Measurements from ENCODE around the gene CRELD2. TPM values are rescaled to one million over a fixed set of nuclear protein-coding genes. Genes with fewer than 3 reads are reported as not detected.
A peak's percentile ranks its signal among the peaks of the same experiment; 100 is the strongest.

CRELD2 gene
- total RNA-seq, 1 donor from 2014 or later, result 24.9 TPM

DNA sequence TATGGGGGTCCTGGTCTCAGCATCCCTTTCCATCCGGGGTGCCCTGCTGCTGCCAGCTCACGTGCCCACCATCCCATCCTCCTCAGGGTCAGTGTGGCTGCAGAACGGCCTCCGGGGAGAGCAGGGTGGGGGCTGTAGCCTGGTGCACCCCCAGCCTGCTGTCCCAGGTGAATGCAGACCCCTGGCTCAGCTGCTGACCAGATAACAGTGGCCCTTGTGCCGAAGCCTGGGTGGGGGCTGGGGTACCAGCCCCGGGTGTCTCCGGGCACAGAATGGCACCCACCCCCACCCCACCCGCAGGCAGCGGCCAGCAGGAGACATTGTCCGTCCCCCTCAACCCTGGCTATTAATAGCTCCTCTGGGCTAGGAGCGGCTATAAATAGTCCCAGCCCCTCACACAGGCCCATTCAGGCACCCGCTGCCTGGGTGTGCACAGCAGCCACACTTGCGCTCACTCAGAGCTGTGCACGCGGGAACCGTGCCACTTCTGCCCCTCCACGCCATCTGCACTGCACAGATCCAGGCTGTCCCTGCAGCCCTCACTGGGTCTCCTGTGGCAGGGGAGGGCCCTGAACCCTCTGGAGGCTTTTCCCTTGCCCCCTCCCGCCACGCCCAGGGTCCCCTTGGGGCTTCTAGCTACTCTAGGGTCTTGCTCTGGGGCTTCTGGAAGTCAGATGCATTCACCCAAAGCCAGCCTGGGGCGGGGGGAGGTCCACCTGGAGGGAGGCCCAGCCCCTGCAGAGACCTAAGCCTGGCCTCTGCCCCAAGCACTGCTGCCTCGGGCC, 18.7 kb downstream of the CRELD2 start:
- no peak for TF ChIP-seq CTCF (IDR thresholded peaks at IDR 0.05; ENCODE audit: partially characterized antibody, unreplicated experiment)
- peak; percentile 64 for DNase-seq
- Mint-ChIP-seq H3K9me3 (ENCODE audit: unreplicated experiment) (peaks cover 2% of the 10 kb centered on the region), H3K27ac (ENCODE audit: unreplicated experiment) (no peak overlapping the region), H3K36me3 (ENCODE audit: unreplicated experiment) (no peaks in the 10 kb centered on the region), H3K27me3 (ENCODE audit: unreplicated experiment) (no peaks in the 10 kb centered on the region), H3K4me3 (ENCODE audit: unreplicated experiment) (peak overlapping the region; percentile 55), H3K4me1 (ENCODE audit: low read depth, unreplicated experiment) (peaks cover 7% of the 10 kb centered on the region)

GRCh38 chr22:49937758-49938564, 19.5 kb downstream of the CRELD2 start:
- TF ChIP-seq CTCF (IDR thresholded peaks at IDR 0.05; ENCODE audit: partially characterized antibody, unreplicated experiment), result no peak
- Mint-ChIP-seq H3K36me3 (ENCODE audit: unreplicated experiment) (no peaks in the 10 kb centered on the region), H3K4me3 (ENCODE audit: unreplicated experiment) (no peak overlapping the region), H3K9me3 (ENCODE audit: unreplicated experiment) (peaks cover 2% of the 10 kb centered on the region), H3K27me3 (ENCODE audit: unreplicated experiment) (no peaks in the 10 kb centered on the region), H3K4me1 (ENCODE audit: low read depth, unreplicated experiment) (peaks cover 7% of the 10 kb centered on the region), H3K27ac (ENCODE audit: unreplicated experiment) (no peak overlapping the region)
- DNase-seq, result no peak

GRCh38 chr22:49938565-49939136, 20.2 kb downstream of the CRELD2 start:
- no peak overlapping the region for H3K27ac Mint-ChIP-seq (ENCODE audit: unreplicated experiment)
- TF ChIP-seq CTCF (IDR thresholded peaks at IDR 0.05; ENCODE audit: partially characterized antibody, unreplicated experiment), result no peak
- H3K4me1 Mint-ChIP-seq (ENCODE audit: low read depth, unreplicated experiment), result peaks cover 3% of the 10 kb centered on the region
- DNase-seq, result no peak
- H3K4me3 Mint-ChIP-seq (ENCODE audit: unreplicated experiment), result no peak overlapping the region
- no peaks in the 10 kb centered on the region for H3K27me3 Mint-ChIP-seq (ENCODE audit: unreplicated experiment)
- H3K9me3 Mint-ChIP-seq (ENCODE audit: unreplicated experiment), result peaks cover 2% of the 10 kb centered on the region
- H3K36me3 Mint-ChIP-seq (ENCODE audit: unreplicated experiment), result no peaks in the 10 kb centered on the region

DNA sequence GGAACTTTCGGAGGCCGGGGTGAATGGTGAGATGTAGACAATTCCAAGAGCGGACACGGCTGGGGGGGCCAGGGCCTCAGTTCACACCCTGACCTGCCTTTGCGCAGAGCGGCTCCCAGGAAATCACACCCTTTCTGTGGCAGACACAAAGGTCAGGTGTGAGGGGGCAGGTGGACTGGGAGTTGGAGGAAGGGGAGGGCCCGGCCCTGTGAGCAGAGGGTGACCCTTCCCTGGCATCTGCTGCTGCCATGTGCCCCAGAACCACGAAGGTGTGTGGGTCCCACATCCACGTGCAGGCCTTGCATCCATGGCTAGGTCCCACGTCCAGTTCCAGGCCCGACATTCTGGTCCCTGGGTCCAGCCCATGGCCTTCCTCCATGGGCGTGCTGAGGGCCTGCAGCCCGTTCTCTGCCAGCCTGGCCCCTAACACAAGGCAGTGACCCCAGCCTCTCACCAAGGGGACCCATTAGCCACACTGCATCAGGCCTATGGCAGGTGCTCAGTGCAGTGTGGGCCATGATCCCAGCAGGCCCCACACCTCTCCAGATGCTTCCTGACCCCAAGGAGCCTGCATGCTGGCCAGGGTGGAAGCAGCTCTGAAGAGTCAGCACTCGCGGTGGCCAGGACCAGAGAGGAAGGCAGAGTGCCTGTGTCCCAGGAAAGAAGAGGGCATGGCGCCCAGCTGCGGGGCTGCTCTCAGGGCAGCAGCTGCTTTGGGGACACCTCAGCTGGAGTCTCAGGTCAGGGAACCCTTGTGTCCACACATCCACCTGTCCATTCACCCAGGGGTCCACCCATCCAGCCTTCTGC, 23.3 kb downstream of the CRELD2 start:
- no peak for DNase-seq
- no peak overlapping the region for H3K27ac Mint-ChIP-seq (ENCODE audit: unreplicated experiment)
- no peak for TF ChIP-seq CTCF (IDR thresholded peaks at IDR 0.05; ENCODE audit: partially characterized antibody, unreplicated experiment)
- H3K9me3 Mint-ChIP-seq (ENCODE audit: unreplicated experiment), result peaks cover 2% of the 10 kb centered on the region
- H3K36me3 Mint-ChIP-seq (ENCODE audit: unreplicated experiment), result no peaks in the 10 kb centered on the region
- no peak overlapping the region for H3K4me3 Mint-ChIP-seq (ENCODE audit: unreplicated experiment)
- H3K4me1 Mint-ChIP-seq (ENCODE audit: low read depth, unreplicated experiment), result peaks cover 3% of the 10 kb centered on the region
- H3K27me3 Mint-ChIP-seq (ENCODE audit: unreplicated experiment), result peaks cover 3% of the 10 kb centered on the region
